Erythroblast (primary cell): ENCODE results near the gene ZNF579.

ENCODE experiments used
- GATA1 ChIP-seq: IDR thresholded peaks from 2 replicates; pipeline ENCODE4 v1.6.1; 2011; ENCODE audit warnings: low read depth, mild to moderate bottlenecking, control low read depth, low read length, moderate library complexity
- POLR2A ChIP-seq: IDR thresholded peaks from 2 replicates; pipeline ENCODE4 v1.6.1; 2011; ENCODE audit warnings: mild to moderate bottlenecking, low read length

GRCh38 chr19:55603115-55603514 is 22.5 kb upstream of the ZNF579 start:
- no peak for TF ChIP-seq POLR2A
- no peak for TF ChIP-seq GATA1
